Stimulated activated CD4-positive, alpha-beta T cell treated with anti-CD3 and anti-CD28 coated beads, Interleukin-4, amount 100 ng/mL, for 4 hours (primary cell): ENCODE results near the gene CSNK2A1.
"Not testable (repeated sequence)": the region's sequence is repeated elsewhere in the genome, so short reads cannot be mapped to it uniquely, and the experiment has no call there.

ENCODE experiments used
- DNase-seq, 2 experiments: peaks; one replicate each; pipeline ENCODE4 v3.0.0-alpha.2; 2020

Gene CSNK2A1

DNA sequence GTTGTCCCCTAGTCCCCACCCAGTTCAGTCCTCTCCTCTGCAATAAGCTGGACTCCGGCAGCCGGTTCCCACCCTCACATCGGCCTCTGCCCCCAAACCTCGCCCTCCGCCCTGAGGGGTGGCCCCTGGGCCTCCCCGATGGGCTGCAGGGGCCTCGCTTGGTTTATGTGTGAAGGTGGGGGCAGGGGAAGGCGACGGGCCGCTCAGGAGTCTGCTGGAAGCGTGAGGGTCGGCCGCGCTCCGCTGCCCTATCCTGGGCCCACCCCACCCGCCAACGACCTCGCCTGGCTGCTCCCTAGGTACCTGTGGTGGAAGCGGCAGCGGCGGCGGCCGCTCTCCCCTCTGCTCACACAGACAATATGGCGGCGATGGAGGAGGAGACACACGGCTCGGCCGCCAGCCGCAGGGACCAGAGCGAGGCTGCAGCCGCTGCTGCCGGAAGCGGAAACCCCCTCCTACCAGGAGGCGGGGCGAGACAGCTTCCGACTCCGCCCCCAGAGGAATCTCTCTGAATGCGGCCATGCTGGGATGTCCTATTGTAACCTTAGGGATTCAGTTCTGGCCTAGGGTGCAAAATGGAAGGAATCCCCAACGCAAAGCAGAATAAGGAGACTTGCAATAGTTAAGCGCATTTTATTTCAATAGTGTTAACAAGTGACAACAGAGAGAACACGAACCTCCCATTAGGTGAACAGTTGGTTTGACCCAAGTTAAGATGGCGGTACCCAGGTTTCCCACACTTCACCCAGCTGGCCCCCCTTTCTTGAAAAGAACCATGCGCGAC lies at the start of gene CSNK2A1:
Gene CSNK2A1 (minus strand): TSS at position 422 of the 784 bp plus-strand sequence. CDS start 35,239 bp downstream, outside the sequence.
- peak; percentile 94 to 95 for DNase-seq

DNA sequence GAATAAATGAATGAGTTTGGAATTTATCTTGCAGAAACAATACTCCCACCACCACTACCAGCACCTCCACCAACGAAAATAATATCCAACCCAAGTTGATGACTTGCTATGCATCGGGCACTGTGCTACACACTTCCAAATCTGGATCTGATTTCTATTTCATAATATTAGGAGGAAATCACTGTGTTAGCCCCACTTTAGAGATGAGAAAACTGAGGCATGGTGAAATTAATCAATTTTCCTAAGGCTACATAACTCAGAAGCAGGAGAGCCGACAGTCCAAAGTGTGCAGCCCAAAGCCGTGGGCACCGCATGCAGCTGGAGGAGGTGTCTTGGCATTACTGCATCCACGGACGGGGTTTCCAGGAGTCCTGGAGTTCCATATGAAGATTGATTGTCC lies 48.9 kb upstream of the CSNK2A1 start:
- no peak for DNase-seq

DNA sequence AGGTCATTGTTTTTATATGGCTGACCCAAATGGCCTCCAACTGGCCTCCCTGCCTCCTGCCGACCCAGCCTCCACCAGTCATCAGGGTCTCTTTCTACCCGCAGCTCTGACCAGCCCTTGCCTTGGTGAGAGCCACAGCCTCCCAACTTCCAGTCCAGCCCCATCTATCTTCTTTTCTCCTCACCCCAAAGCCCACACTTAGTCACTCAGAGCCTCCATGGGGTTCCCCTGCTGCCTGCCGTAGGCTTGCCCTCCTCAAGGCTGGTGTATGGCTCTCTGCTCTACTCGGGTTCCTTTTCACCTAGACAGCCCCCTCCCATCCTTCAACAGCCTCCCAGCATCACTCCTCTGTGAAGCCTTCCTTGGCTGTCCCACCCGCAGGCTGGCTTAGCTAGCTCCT lies 48.4 kb upstream of the CSNK2A1 start:
- no peak for DNase-seq

DNA sequence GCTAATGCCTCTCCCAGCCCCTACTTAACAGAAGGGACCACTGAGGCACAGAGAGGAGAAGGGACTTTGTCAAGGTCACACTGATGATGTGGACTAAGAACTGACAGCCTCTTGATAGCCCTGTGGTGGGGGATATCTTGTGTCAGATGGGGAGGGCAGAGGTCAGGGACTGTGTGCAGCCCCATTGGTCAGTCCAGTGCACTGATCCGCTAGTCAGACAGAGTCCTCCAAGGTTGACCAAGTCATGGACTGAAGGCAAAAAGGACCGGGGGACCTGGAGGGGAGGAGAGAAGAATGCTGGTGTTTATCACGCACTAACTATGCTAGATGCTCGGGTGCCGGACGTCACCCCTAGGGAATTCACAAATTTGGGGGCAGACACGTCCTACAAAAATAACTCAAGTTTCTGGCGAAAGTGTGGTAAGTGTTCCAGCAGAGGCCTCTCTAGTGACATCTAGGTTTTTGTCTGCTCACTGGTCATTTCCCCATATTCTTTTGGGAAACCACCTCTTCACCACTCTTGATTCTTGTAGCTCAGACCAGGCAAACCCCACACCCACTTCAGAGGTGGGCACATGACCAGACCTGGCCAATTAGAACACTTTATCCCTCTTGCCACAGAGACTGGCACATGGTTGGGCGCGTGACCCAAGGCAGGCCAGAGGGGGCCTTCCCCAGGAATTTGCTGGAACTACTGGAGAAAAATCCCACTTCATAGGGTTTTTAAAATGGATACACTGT lies 45.5 kb upstream of the CSNK2A1 start:
- DNase-seq, result no peak

DNA sequence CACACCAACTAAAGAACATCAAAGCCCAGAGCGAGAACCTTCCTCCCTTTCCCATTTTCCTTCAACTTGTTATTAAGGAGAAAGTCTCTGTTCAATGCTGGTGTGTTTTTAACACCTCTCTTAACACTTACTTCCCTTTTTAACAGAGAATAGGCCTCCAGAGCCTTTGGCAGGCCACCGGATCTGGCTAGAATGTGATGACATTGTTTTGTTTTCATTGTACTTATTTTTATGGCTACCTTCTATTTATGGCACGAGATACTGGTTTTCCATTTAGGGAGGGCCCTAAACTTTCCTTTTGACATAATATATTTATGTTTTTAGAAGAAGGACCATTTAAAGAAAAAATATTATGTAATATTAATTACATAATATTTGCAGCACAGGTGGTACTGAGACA lies 44.9 kb upstream of the CSNK2A1 start:
- no peak for DNase-seq

DNA sequence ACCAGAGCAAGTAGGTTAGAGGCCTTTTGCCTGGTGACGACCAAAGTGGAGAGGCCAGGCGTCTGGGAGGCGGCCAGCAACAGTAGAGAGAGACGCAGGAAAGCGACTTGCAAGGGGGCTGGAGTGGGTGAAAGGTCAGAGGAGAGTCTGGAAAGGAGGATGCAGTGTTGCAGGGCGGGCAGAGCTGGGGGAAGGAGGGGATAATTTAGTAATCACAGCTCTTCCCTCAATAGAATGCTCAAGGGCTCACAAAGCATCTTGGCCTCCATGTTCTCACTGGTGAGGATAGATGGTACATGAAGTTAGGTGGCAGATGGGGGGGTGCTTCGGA lies 41.3 kb upstream of the CSNK2A1 start:
- DNase-seq, result no peak

DNA sequence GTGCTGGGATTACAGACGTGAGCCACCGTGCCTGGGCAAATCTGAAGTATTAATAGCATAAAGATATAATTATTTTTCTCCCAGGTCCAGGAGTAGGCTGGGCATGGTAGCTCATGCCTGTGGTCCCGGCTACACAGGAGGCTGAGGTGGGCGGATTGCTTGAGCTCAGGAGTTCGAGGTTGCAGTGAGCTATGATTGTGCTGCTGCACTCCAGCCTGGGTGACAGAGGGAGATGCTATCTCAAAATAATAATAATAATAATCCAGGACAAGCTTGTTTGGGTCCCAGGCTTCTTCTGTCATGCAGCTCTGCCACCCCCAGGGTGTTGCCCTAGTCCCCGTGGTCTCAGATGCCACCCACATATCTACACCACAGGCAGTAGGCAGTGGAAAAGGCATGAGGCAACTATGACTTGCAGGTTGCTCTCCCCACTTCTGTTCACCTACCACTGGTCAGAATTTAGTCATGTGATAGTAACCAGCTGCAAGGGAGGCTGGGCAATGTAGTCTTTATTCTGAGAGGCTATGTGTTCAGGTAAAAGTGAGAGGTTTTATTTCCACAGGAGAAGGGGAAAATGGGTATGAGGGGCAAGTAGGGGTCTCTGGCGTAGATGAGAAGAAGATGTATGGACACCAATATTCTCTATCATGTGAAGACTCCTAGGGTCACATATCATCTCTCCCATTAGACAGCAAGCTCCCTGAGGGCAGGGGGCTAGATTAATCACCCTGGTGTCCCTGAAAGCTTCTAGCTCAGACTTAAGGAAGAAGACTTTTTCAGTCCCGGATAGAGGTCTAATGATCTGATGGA lies 40.8 kb upstream of the CSNK2A1 start:
- DNase-seq, result peak in 1 of 2 experiments; percentile 24

DNA sequence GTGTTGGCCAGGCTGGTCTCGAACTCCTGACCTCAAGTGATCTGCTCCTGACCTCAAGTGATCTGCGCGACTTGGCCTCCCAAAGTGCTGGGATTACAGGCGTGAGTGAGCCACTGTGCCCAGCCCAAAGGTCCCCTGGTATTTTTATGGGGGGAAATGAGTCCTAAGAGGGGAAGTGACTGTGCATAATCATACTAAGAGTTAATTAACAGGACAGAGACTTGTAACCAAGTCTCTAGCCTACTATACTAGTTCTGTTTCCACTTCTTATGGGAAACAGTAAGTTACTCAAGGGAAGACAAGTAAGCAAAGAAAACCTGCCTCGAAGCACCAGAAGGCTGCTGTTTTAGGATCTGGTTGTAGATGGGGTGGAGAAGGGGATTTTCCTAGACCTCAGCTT lies 38.6 kb upstream of the CSNK2A1 start:
- DNase-seq, result no peak

DNA sequence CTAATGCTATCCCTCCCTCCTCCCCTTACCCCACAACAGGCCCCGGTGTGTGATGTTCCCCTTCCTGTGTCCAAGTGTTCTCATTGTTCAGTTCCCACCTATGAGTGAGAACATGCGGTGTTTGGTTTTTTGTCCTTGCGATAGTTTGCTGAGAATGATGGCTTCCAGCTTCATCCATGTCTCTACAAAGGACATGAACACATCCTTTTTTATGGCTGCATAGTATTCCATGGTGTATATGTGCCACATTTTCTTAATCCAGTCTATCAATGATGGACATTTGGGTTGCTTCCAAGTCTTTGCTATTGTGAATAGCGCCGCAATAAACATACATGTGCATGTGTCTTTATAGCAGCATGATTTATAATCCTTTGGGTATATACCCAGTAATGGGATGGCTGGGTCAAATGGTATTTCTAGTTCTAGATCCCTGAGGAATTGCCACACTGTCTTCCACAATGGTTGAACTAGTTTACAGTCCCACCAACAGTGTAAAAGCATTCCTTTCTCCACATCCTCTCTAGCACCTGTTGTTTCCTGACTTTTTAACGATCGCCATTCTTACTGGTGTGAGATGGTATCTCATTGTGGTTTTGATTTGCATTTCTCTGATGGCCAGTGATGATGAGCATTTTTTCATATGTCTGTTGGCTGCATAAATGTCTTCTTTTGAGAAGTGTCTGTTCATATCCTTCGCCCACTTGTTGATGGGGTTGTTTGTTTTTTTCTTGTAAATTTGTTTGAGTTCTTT lies 35.5 kb upstream of the CSNK2A1 start:
- DNase-seq, result not testable (repeated sequence)

DNA sequence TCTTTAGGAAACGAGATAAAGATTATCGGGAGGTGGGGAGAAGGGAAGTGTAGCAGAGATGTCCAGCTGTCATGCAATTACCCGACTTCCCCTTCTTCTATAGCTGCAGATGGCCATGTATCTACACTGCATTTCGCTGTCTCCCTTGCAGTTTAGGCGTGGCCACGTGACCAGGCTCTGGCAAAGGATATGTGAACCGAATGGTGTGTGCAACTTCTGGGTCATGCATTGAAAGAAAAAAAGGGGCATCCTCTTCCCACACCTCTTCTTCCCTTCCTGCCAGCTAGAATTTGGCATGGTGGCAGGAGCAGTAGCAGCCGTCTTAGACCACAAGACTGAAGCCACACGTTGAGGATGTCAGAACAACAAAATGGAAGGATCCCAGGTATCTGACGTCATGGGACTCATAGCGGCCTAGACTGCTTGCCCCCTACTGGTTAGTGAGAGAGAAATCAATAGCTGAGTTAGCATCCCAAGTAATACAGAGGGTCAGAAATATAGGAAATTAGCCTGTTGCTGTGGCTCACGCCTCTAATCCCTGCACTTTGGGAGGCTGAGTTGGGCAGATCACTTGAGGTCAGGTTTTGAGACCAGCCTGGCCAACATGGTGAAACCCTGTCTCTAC lies 33.7 kb upstream of the CSNK2A1 start:
- DNase-seq, result no peak

DNA sequence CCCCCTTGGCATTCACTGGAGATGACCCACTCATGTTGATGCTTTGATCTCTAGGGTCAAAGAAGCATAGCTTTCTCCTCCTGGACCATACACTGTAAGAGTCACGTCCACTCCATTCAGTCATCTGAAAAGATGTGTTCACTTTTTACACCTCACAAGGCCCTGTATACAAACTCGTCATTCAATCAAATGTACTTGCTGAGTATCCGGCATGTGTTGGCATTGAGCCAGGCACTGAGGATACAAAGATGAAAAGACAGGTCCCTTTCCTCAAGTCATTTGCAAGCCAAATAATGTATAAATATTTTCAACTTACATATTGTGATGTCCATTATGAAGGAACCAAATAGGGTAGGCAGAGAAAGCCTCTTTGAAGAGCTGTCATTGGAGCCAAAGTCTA lies 32.6 kb upstream of the CSNK2A1 start:
- DNase-seq, result no peak

DNA sequence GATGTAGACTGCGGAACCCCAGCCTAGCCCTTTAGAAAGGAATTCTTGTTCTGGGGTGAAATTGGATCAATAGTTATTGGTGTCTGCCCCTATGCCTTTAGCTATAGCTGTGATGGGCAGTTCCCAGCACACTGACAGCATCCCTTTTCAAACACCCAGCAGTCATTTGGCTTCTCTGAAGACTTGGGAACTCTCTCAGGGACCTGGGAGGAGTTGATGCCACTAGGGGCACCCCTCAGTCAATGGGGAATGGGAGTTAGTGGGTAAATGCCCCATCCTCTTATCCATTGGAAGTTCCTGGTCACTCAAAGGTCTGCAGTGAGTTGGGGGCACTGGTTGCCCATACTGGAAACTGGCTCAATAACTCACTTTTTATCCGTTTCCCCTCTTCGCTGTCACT lies 31.6 kb upstream of the CSNK2A1 start:
- no peak for DNase-seq

DNA sequence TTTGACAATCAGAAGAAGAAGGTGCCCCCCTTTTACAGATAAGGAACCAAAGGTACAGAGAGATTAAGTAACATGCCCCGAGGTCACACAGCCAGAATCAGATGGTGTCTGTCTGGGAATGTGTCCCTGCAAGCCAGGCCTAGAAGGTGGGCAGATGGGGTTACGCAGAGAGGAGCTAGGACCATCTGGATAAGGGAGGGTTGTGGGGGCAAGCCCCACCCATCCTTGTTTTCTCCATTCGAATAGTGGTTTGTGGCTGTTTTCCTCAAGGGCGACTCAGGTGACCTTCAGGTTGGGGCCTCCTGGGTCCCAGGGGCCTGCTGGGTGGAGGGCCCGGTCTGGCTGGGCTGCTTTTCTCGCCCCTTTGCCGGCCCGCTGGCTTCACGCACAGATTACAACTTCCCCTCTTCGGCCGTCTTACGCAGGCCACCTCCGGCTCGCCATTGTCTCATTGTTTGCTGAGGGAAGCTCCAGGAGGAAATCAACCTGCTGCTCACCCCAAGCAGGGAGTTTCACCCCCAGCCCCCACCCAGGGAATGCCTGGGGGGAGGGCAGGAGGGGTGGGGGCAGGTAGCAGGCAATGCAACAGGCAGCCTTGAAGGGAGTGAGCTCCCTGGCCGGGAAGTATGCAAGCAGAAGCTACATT lies 30.8 kb upstream of the CSNK2A1 start:
- no peak for DNase-seq

DNA sequence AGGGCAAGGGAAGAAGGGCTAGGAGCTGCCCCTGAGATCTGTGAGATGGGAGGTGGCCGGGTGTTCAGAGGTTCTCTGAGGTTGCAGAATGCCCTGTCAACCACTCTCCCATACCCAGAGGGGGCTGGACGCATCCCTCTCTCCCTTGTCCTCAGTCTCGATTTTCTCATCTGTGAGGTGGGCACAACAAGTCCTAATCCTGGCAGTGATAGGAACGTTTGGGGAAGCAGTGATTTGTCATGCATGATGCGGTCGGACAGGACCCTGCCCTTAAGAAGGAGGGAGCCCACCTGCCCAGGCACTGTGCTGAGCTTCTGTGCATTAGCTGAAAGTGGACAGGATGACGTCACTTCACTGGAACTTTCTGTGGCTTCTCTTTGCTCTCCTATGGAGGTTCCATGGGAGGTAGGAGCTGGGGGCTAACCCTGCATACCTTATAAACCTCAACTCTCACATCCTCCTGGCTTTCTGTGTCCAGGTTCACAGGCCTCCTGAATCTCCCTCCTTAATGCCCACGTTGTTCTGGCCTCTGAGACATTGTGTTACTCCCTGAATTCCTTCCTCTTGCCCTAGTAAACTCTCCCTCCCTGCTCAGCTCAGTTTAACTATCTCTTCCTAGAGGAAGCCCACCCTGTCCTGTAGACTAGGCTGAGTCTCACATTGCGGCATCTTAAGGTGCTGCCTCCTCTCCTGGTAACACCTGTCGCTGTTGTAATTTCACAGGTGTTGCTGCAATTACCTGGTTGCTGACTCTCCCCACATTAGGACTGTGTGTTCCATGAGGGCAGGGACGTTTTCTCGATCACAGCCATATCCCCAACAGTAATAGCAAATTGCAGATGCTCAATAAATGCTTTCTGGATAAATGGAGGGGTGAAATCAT lies 30.1 kb upstream of the CSNK2A1 start:
- DNase-seq, result no peak

DNA sequence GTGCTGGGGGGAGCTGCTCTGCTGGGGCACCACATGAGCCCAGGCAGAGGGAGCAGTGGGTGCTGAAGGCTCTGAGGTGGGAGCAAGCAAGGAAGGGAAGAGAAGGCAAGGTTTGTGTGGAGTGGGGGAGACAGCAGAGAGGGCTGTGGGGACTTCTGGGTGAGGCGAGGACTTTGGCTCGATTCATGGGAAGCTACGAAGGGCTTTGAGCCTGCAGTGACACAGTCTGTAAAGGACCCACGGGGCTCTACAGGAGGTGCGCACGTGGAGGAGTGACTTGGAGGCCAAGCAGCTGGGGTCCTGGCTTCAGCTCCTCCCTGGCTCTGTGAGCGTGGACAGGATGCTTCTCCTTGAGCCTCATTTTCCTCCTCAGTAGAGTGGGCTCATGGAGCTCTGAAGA lies 29.1 kb upstream of the CSNK2A1 start:
- no peak for DNase-seq

DNA sequence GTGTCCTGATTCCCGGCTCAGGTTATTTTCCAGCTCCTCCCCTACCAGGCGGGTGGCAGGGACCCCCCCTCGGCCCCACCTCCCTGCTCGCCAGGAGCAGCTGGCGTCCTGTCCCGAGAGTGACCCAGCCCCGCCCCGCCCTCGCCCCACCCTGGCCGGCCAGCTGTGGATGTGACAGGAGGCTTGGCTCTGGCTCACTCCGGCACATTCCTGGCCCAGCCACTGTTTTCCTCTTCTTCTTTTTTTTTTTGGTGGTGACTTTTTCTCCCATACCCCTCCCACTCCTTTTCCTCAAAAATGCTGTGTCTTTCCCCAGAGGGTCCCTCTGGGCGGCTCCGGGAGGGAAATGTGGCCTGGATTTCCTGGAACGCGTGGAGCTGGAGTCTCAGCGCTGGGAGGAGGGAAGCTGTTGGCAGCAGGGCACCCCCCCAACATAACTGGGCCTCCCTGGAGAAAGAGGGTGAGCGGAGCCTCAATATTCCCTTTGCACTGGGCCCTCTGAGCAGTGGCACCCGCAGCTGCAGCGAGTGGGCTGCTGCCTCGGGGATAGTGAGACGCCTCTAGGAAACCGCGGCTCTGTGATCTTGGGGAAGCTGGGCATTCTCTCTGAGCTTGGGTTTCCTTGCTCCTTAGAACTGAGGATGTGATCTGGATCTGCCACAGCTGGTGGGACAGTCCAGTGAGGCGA lies 28.3 kb upstream of the CSNK2A1 start:
- no peak for DNase-seq

DNA sequence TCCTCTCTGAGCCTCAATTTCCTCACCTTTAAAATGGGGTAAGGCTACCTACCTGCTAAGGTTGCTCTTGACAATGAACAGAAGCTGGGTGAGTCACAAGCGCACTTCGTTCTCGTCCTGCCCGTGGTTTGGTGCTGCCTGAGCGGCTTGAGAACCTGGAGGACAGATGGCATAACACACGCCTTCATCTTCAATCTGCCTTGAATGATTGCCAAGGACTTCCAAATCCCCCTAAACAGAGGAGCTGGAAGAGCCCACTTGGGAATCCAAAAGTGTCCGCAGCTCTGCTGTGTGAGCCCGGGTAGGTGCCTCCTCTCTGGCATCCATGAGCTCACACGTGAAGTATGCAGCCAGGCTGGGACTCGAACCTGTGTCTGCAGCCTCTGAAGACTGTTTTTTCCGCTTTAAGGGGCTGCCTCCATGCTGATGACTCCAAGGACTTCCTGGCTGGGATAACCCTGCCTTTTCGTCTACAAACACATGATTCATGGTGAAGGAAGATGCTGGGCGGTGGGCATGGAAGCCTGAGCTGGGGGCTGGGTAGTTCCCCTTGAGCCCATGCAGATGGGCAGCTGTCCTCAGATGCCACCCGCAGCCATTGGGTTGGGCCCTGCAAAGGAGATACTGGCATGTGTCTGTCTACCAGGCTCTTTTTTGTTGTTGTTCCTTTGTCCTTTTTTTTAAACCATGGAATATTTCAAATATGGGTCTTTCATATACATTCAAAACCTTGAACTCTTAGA lies 25.3 kb upstream of the CSNK2A1 start:
- no peak for DNase-seq

DNA sequence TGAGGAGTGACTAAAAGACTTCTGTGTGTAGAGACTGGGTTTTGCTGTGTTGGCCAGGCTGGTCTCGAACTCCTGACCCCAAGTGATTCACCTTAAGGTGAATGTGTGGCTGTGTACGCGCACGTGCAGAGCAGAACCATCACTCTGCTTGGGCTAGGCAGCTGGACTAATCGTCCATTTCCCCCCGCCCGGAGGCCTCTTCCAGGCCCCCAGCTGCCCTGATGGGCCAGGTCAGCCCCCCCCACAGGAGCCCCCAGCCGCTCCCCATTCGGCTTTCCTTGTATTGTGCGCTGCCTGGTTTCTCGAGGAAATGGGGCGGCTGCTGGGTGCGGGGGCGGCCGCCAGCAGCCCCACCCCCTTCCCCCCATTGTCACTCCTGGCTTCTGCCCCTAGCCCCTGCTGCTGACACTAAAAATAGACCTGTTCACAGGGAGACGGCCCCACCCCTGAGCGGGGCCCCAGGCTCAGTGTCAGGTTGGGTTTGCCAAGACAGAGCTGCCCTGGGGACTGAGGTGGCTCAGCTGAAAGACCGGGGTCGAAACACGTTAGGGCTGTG lies 24.6 kb upstream of the CSNK2A1 start:
- DNase-seq, result no peak

DNA sequence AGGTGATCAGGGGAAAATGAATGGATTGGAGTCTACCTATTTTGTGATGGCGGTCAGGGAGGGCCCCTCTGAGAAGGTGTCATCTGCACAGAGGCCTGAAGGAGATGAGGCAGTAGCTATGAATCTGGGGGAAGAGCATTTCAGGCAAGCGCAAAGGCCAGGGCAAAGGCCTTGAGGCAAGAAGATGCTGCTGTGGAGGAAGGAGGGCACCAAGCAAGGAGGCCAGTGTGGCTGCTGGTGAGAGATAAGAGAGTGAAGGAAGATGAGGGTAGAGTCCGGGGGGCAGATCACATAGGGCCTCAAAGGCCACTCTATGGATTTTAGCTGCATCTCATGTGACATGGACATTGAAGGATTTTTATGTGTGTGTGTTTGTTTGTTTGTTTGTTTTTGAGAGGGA lies 20.6 kb upstream of the CSNK2A1 start:
- DNase-seq, result no peak
